ENCODE measurements around the gene OSBP2.

Gene OSBP2

GRCh38 chr22:30944986-30945385 is 250.3 kb downstream of the OSBP2 start:
- DNase-seq (ENCODE audit: low read depth) = no peak
- no peak overlapping the region for H3K4me3 ChIP-seq (ENCODE audit: low read depth, low read length)
- no peak for TF ChIP-seq CTCF (IDR thresholded peaks at IDR 0.05; ENCODE audit: low read depth, low read length, missing control alignments)
- in situ Hi-C loops (cut with HindIII; ENCODE audit: low sequenced_read_pairs) = no loop called here

GRCh38 chr22:30945653-30946052 is 251.0 kb downstream of the OSBP2 start:
- H3K4me3 ChIP-seq (ENCODE audit: low read depth, low read length) = no peak overlapping the region
- no peak for DNase-seq (ENCODE audit: low read depth)
- in situ Hi-C loops (cut with HindIII; ENCODE audit: low sequenced_read_pairs) = no loop called here
- TF ChIP-seq CTCF (IDR thresholded peaks at IDR 0.05; ENCODE audit: low read depth, low read length, missing control alignments) = no peak

- TF ChIP-seq CTCF (IDR thresholded peaks at IDR 0.05; ENCODE audit: low read depth, low read length, missing control alignments) = no peak
- in situ Hi-C loops (cut with HindIII; ENCODE audit: low sequenced_read_pairs) = no loop called here
- H3K4me3 ChIP-seq (ENCODE audit: low read depth, low read length) = no peak overlapping the region
- DNase-seq (ENCODE audit: low read depth) = no peak
These were observed 251.7 kb downstream of the OSBP2 start for GRCh38 chr22:30946354-30946753.

- DNase-seq (ENCODE audit: low read depth) = no peak
These were observed 252.6 kb downstream of the OSBP2 start for GRCh38 chr22:30947173-30947815.

GRCh38 chr22:30947816-30948454 is 253.3 kb downstream of the OSBP2 start:
- peak; percentile 65 for TF ChIP-seq CTCF (IDR thresholded peaks at IDR 0.05; ENCODE audit: low read depth, low read length, missing control alignments)
- no peak overlapping the region for H3K4me3 ChIP-seq (ENCODE audit: low read depth, low read length)
- DNase-seq (ENCODE audit: low read depth) = peak; percentile 54
- in situ Hi-C loops (cut with HindIII; ENCODE audit: low sequenced_read_pairs) = no loop called here

More at GRCh38 chr22:30947173-30947815, 252.6 kb downstream of the OSBP2 start:
- H3K4me3 ChIP-seq (ENCODE audit: low read depth, low read length) = no peak overlapping the region
- in situ Hi-C loops (cut with HindIII; ENCODE audit: low sequenced_read_pairs) = no loop called here
- TF ChIP-seq CTCF (IDR thresholded peaks at IDR 0.05; ENCODE audit: low read depth, low read length, missing control alignments) = no peak

- H3K4me3 ChIP-seq (ENCODE audit: low read depth, low read length) = no peak overlapping the region
- no peak for DNase-seq (ENCODE audit: low read depth)
- in situ Hi-C loops (cut with HindIII; ENCODE audit: low sequenced_read_pairs) = no loop called here
- TF ChIP-seq CTCF (IDR thresholded peaks at IDR 0.05; ENCODE audit: low read depth, low read length, missing control alignments) = no peak
These were observed 254.3 kb downstream of the OSBP2 start for GRCh38 chr22:30948930-30949342.

Data from astrocyte of the cerebellum (primary cell).